MM.1S (cell line): ENCODE measurements around the gene CARD10.
A peak's percentile ranks its signal among the peaks of the same experiment; 100 is the strongest.

Experiments
- DNase-seq: peaks from one replicate; pipeline ENCODE4 v3.0.0-alpha.2; 2015
- H2AFZ ChIP-seq: fragments of 300-600 bp; sonication (generic); 2 replicates; pipeline ENCODE4 v1.6.0; 2016; ENCODE audit warnings: antibody characterized with exemption, low read length
- H3F3A ChIP-seq: fragments of 300-600 bp; sonication (generic); 2 replicates; pipeline ENCODE4 v1.6.1; 2016; ENCODE audit warnings: mild to moderate bottlenecking, antibody characterized with exemption, low read length, moderate library complexity, mixed read lengths; ENCODE audit not compliant: insufficient read depth
- H3K27ac ChIP-seq: fragments of 300-600 bp; sonication (generic); 2 replicates; pipeline ENCODE4 v1.5.1; 2016; ENCODE audit warnings: mild to moderate bottlenecking, low read length
- H3K27me3 ChIP-seq: fragments of 300-600 bp; sonication (generic); replicated peaks from 2 replicates; pipeline ENCODE4 v1.6.0; 2016; ENCODE audit warnings: low read length; ENCODE audit not compliant: insufficient read depth
- H3K36me3 ChIP-seq: fragments of 300-600 bp; sonication (generic); replicated peaks from 2 replicates; pipeline ENCODE4 v1.6.1; 2016; ENCODE audit warnings: mild to moderate bottlenecking, low read length, mixed read lengths; ENCODE audit not compliant: insufficient read depth
- H3K4me1 ChIP-seq: fragments of 300-600 bp; sonication (generic); 2 replicates; pipeline ENCODE4 v1.6.1; 2016; ENCODE audit warnings: low read length, mixed read lengths
- H3K4me2 ChIP-seq: fragments of 300-600 bp; sonication (generic); 2 replicates; pipeline ENCODE4 v1.6.0; 2016; ENCODE audit warnings: low read depth, low read length
- H3K4me3 ChIP-seq: fragments of 300-600 bp; sonication (generic); 2 replicates; pipeline ENCODE4 v1.5.1; 2016; ENCODE audit warnings: low read length, mixed read lengths
- H3K79me2 ChIP-seq: fragments of 300-600 bp; sonication (generic); 2 replicates; pipeline ENCODE4 v1.6.1; 2016; ENCODE audit warnings: mixed run types, low read length, mixed read lengths
- H3K9ac ChIP-seq: fragments of 300-600 bp; sonication (generic); 2 replicates; pipeline ENCODE4 v1.6.1; 2016; ENCODE audit warnings: low read length, mixed read lengths
- H3K9me2 ChIP-seq: fragments of 300-600 bp; sonication (generic); replicated peaks from 2 replicates; pipeline ENCODE4 v1.6.1; 2016; ENCODE audit warnings: mild to moderate bottlenecking, low read length, mixed read lengths; ENCODE audit not compliant: insufficient read depth
- H3K9me3 ChIP-seq: fragments of 300-600 bp; sonication (generic); replicated peaks from 2 replicates; pipeline ENCODE4 v1.6.1; 2016; ENCODE audit warnings: mild to moderate bottlenecking, low read length, mixed read lengths; ENCODE audit not compliant: insufficient read depth
- H4K20me1 ChIP-seq: fragments of 300-600 bp; sonication (generic); 2 replicates; pipeline ENCODE4 v1.6.1; 2016; ENCODE audit warnings: mild to moderate bottlenecking, low read length, moderate library complexity, mixed read lengths; ENCODE audit not compliant: insufficient read depth
- EZH2 ChIP-seq: fragments of 300-600 bp; sonication (generic); optimal IDR thresholded peaks from 2 replicates; pipeline ENCODE3; 2017; ENCODE audit warnings: low read depth, mild to moderate bottlenecking, antibody characterized with exemption, low read length, mixed read lengths
- EZH2phosphoT487 ChIP-seq: fragments of 300-600 bp; sonication (generic); IDR thresholded peaks from 2 replicates; pipeline ENCODE4 v1.6.1; 2018; ENCODE audit warnings: antibody characterized with exemption, low read length
- TF ChIP-seq, protein P1 (sequence below): fragments of 300-600 bp; sonication (generic); IDR thresholded peaks from 2 replicates; pipeline ENCODE4 v1.5.1; 2016; ENCODE audit warnings: antibody characterized with exemption, low read length, mixed read lengths

CARD10 gene

DNA sequence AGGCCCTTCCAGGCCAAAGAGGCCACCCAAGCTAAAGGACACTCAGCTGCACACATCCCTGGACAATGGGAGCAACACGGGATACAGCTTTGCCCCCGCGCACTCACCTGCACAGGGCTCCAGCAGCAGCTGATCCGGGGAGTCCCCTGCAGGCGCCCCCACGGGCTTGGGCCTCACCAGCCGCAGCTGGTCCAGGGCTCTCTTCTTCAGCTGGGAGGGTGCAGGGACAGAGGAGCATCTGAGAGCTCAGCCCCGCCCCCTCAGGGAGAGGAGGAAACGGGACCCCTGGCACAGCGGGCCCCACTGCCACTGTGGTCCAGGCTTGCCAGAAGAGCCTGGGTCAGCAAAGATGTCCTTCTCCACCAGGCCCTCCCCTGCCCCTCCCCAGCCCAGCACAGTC is 25.2 kb downstream of the CARD10 start:
- TF ChIP-seq EZH2phosphoT487 (no peak), EZH2 (no peak)
- TF ChIP-seq, protein P1, sequence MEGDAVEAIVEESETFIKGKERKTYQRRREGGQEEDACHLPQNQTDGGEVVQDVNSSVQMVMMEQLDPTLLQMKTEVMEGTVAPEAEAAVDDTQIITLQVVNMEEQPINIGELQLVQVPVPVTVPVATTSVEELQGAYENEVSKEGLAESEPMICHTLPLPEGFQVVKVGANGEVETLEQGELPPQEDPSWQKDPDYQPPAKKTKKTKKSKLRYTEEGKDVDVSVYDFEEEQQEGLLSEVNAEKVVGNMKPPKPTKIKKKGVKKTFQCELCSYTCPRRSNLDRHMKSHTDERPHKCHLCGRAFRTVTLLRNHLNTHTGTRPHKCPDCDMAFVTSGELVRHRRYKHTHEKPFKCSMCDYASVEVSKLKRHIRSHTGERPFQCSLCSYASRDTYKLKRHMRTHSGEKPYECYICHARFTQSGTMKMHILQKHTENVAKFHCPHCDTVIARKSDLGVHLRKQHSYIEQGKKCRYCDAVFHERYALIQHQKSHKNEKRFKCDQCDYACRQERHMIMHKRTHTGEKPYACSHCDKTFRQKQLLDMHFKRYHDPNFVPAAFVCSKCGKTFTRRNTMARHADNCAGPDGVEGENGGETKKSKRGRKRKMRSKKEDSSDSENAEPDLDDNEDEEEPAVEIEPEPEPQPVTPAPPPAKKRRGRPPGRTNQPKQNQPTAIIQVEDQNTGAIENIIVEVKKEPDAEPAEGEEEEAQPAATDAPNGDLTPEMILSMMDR, result no peak
- no peak overlapping the region for H3K27ac ChIP-seq

DNA sequence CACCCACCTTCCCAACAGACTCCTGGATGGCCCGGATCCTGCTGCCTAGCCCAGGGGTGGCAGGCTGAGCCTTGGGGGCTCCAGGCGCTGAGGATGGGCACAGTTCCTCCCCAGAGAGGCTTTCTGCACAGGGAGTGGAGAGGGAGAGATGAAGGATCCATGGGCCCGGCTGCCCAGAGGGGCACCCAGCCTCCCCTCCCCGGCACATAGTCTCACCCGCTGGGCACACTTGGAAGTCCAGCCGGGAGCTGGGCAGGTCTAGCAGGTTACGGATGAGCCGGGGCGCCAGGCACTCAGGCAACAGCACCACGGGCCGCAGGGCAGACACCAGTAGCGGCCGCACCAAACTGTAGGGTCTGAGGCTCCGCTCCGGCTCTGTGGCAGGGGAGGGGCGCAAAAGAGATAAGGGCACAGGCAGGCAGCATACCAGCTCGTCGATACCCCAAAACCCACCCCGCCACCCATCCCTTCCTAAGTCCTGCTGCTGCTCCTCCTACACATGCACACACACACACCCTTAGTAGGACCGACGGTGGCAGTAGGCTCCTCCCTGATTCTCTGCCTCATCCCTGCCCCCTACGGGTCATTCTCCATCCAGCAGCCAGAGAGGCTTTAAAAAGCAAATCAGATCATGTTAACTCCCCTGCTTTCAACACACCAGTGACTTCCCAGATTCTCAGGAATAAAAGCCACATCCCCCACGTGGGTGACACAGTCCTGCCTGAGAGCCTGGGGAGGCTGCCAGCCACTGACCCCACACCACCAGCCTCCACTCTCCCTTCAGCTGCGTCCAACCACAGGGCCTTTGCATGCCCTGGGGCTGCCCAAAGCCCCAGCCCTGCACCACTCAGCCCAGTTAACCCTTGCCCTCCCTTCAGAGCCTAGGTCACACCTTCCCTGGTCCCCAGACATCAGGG is 26.5 kb downstream of the CARD10 start:
- TF ChIP-seq EZH2, result no peak
- TF ChIP-seq, protein P1, result peak; percentile 63

More for the DNA sequence above, 25.2 kb downstream of the CARD10 start:
- H3K79me2 ChIP-seq, result no peaks in the 10 kb centered on the region
- no peak overlapping the region for H3K4me3 ChIP-seq
- no peaks in the 10 kb centered on the region for H3K9me2 ChIP-seq
- H3F3A ChIP-seq, result no peaks in the 10 kb centered on the region
- no peak overlapping the region for H3K9ac ChIP-seq
- no peak overlapping the region for H3K4me2 ChIP-seq
- no peaks in the 10 kb centered on the region for H3K9me3 ChIP-seq
- peaks cover 45% of the 10 kb centered on the region for H3K27me3 ChIP-seq
- H3K36me3 ChIP-seq, result no peaks in the 10 kb centered on the region
- no peaks in the 10 kb centered on the region for H4K20me1 ChIP-seq
- no peak for DNase-seq
- H3K4me1 ChIP-seq, result peaks cover 8% of the 10 kb centered on the region
- no peak overlapping the region for H2AFZ ChIP-seq

DNA sequence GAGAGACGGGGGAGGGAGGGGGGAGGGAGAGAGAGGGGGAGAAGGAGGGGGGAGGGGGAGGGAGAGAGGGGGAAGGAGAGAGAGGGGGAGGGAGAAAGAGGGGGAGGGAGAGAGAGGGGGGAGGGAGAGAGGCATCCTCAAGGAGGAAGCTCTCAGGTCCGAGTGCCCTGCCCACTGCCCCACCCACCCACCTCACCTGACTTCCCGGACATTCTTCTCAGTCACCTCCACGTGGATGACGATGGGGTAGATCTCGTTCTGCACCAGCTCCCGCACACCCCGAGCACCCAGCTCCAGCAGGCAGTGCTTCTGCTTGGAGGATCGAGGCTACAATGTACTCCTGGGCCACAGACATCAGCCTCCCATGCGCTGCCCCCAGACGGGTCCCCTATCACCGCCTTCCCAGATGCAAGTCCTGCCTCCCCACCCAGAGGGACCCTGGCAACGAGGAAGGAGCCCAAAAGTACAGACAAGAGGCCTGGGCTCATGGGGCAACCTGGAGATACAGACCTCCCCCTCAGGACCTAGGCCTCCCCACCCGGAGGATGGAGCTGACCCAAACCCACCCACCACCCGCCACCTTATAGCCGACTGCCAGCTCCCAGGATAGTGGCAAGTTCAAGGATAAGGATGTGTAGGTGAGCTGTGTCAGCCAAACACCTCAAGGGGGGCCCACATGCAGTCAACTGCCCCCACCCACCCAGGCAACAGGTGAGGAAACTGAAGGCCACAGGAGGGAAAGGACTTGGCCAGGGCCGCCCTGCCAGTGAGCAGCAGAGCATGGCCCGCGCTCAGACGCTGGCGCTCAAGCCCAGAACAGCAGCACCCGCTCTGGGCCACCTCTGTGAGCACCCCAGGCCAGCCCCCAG is 27.4 kb downstream of the CARD10 start:
- Histone ChIP-seq H3K36me3 (no peaks in the 10 kb centered on the region), H3K4me3 (no peak overlapping the region), H3K9me2 (no peaks in the 10 kb centered on the region), H3K79me2 (no peaks in the 10 kb centered on the region), H4K20me1 (no peaks in the 10 kb centered on the region), H2AFZ (no peak overlapping the region), H3K4me2 (no peak overlapping the region), H3K27me3 (peaks cover 31% of the 10 kb centered on the region), H3K27ac (no peak overlapping the region), H3K9me3 (no peaks in the 10 kb centered on the region), H3K9ac (no peak overlapping the region), H3K4me1 (peaks cover 6% of the 10 kb centered on the region; the same call in 1 of the 2 replicates), H3F3A (no peaks in the 10 kb centered on the region; the same call in 1 of the 2 replicates)
- no peak for TF ChIP-seq EZH2
- TF ChIP-seq, protein P1, result no peak
- TF ChIP-seq EZH2phosphoT487, result no peak
- DNase-seq, result no peak

More for the DNA sequence above, 26.5 kb downstream of the CARD10 start:
- H3K4me2 ChIP-seq, result no peak overlapping the region
- no peak overlapping the region for H3K9ac ChIP-seq
- H2AFZ ChIP-seq, result no peak overlapping the region
- H3K4me3 ChIP-seq, result no peak overlapping the region
- no peaks in the 10 kb centered on the region for H3F3A ChIP-seq
- H3K9me3 ChIP-seq, result no peaks in the 10 kb centered on the region
- no peaks in the 10 kb centered on the region for H4K20me1 ChIP-seq
- no peaks in the 10 kb centered on the region for H3K79me2 ChIP-seq
- H3K36me3 ChIP-seq, result no peaks in the 10 kb centered on the region
- peak; percentile 44 for DNase-seq
- no peak overlapping the region for H3K27ac ChIP-seq
- H3K4me1 ChIP-seq, result peaks cover 3% of the 10 kb centered on the region; the same call in 1 of the 2 replicates
- no peaks in the 10 kb centered on the region for H3K9me2 ChIP-seq
- peaks cover 39% of the 10 kb centered on the region for H3K27me3 ChIP-seq
